GM21367 (cell line): ENCODE results near the gene TMEM222.
"Not testable (repeated sequence)": the region's sequence is repeated elsewhere in the genome, so short reads cannot be mapped to it uniquely, and the experiment has no call there.

Source experiments
- ATAC-seq: cut with Tn5 transposase; IDR thresholded peaks from one replicate; pipeline ENCODE4 v1.9.1; 2021; ENCODE audit not compliant: unreplicated experiment

Gene TMEM222

GRCh38 chr1:27377760-27378495 lies 56.0 kb downstream of the TMEM222 start:
- no peak for ATAC-seq

DNA sequence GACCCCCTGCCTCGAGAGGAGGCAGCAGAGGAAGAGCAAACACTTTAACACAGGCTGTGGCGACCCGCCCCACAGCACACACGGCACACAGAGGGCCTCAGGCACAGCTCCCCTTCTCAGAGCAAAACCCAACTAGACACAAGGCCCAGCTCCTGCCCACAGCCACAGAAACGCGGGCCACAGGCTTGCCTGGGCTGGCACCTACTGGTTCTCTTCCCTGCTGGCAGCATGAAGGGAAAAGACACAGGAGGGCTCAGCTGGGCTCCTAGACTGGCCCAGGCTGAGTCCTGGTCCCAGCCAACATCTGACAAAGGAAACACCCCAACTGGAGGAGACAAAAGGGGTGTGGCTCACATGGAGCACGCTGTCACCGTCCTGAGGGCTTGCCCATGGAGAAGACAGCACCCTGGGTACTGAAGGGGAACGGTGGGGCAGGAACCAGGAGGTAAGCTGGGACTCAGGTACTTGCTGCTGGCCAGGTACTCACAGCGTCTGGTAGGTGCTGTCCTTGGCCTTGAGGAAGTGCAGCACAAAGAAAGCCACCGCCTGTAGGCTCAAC lies 57.7 kb downstream of the TMEM222 start:
- ATAC-seq: no peak

GRCh38 chr1:27380224-27380623 lies 58.3 kb downstream of the TMEM222 start:
- ATAC-seq: no peak

GRCh38 chr1:27380766-27381733 lies 59.1 kb downstream of the TMEM222 start:
- no peak for ATAC-seq

- no peak for ATAC-seq
Observed at GRCh38 chr1:27381969-27382762, 60.2 kb downstream of the TMEM222 start.

DNA sequence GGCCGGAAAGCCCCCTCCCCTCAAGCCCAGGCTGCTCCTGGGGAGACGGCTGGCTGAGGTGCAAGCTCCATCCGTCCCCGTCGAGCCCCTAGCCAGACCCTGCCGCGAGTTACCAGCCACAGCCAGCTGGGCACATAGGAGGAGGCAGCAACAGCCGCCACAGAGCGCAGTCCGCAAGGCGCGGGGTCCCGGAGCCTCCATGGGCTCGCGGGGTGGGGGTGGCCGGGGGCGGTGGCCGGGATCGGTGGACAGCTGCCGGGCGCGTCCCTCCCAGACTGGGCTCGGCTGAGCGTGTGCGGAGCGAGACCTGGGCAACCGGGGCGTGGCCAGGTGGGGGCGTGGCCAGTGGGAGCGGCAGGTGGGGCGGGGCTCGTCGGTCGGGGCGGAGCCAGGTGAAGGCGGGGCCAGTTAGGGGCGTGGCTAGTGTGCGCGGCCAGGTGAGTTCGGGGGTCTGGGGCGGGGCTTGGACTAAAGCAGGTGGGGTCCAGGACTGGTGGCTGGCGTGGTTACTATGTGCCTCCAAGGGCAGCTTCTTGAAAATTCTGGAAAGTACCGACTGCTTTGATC lies 61.2 kb downstream of the TMEM222 start, which contains the start of gene CD164L2:
Gene CD164L2 (minus strand): TSS at position 295 of the 567 bp plus-strand sequence. CDS start 94 bp downstream, at position 201.
- no peak for ATAC-seq

DNA sequence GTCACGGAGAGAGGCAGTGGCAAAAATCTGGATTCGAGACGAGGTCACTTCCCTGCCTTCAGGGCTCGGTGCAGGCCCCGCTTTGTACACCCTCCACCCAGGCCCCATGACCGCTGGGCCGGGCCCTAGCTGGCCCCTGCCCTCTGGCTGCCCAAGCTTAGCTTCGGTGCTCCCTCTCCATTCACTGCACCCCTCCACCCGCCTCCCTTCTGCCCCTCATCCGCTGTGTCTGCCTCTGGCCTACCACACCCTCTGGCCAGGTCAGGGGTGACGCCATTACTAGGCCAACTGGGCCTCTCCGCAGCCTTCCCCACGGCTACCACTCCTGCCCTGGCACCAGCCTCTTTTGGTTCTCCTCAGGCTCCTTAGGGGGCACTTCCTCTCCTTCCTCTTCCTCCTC lies 61.7 kb downstream of the TMEM222 start:
- no peak for ATAC-seq

DNA sequence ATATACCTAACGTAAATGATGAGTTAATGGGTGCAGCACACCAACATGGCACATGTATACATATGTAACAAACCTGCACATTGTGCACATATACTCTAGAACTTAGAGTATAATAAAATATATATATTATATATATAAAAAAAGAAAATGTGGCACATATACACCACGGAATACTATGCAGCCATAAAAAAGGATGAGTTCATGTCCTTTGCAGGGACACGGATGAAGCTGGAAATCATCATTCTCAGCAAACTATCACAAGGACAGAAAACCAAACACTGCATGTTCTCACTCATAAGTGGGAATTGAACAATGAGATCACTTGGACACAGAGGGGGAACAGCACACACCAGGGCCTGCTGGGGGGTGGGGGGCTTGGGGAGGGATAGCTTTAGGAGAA lies 62.8 kb downstream of the TMEM222 start:
- not testable (repeated sequence) for ATAC-seq
